K562 (cell line): ENCODE data around the gene ARHGAP33.

Experiments used
- CTCF ChIP-seq, 3 experiments: IDR thresholded peaks in 2 of 3; conservative IDR thresholded peaks in 1 of 3; 2 replicates each; pipeline ENCODE4 v1.5.1; 2011 to 2012; ENCODE audit warnings: low read length in 3 of 3, mild to moderate bottlenecking in 3 of 3, control low read depth in 2 of 3, improper control_type of control experiment in 1 of 3, inconsistent platforms in 1 of 3, low read depth in 1 of 3, mixed read lengths in 1 of 3, moderate library complexity in 1 of 3; ENCODE audit not compliant: insufficient read depth in 2 of 3
- FOSL1 ChIP-seq: fragments of 200-800 bp; sonication (Bioruptor generic); conservative IDR thresholded peaks from 2 replicates; pipeline ENCODE4 v1.6.1; 2016; ENCODE audit warnings: missing genetic modification characterization, missing compliant biosample characterization
- FOXK1 ChIP-seq: sonication (generic); formaldehyde crosslinking; IDR thresholded peaks from 2 replicates; pipeline ENCODE4 v1.8.0; 2022; ENCODE audit warnings: missing genetic modification reagents, mild to moderate bottlenecking, borderline replicate concordance
- MITF ChIP-seq: IDR thresholded peaks from 2 replicates; pipeline ENCODE4 v1.6.1; 2014; ENCODE audit warnings: antibody characterized with exemption
- POLR2A ChIP-seq: fragments of 450-650 bp; conservative IDR thresholded peaks from 2 replicates; pipeline ENCODE4 v1.6.1; 2016
- ZFP30 ChIP-seq: fragments of 250-450 bp; sonication (Bioruptor Pico); IDR thresholded peaks from 2 replicates; pipeline ENCODE4 v1.8.0; 2022; ENCODE audit warnings: moderate library complexity, mild to moderate bottlenecking, inconsistent platforms, borderline replicate concordance
- ZNF24 ChIP-seq: fragments of 450-650 bp; IDR thresholded peaks from 2 replicates; pipeline ENCODE4 v1.6.1; 2016
- ZNF316 ChIP-seq: fragments of 450-650 bp; IDR thresholded peaks from 2 replicates; pipeline ENCODE4 v1.6.1; 2016

- TF ChIP-seq CTCF (IDR thresholded peaks at IDR 0.05 in 2 of 3, conservative IDR thresholded peaks at IDR 0.05 in 1 of 3; ENCODE audit: insufficient read depth in 2 of 3, low read depth in 1 of 3, low read length in 3 of 3): no peak
- TF ChIP-seq FOXK1 (CRISPR knock-in tag): no peak
- TF ChIP-seq FOSL1: no peak
- TF ChIP-seq ZNF316: no peak
- no peak for TF ChIP-seq MITF
- no peak for TF ChIP-seq ZFP30 (CRISPR knock-in tag)
- TF ChIP-seq ZNF24: no peak
- no peak for TF ChIP-seq POLR2A
Observed at GRCh38 chr19:35805526-35806102, 30.2 kb downstream of the ARHGAP33 start.
